GM12878 (cell line): ENCODE results near the gene DOCK2. TPM values are rescaled to one million over a fixed set of nuclear protein-coding genes. Genes with fewer than 3 reads are reported as not detected.

Experiments
- ATAC-seq: fragments of 200-7000 bp; cut with Tn5 transposase; 3 replicates; pipeline ENCODE4 v1.9.1; 2020; ENCODE audit warnings: mild to moderate bottlenecking, moderate library complexity
- BruUV-seq: library from RNA; stranded (reverse); fragments of 400-500 nt; replicated peaks from 2 replicates; lab custom pipeline; 2021; lab: Mats Ljungman, UMichigan
- CTCF ChIA-PET: fragments of 300-600 bp; sonication (Branson Sonifier 250); formaldehyde crosslinking; extraction: SDS; loops from one replicate; lab custom pipeline; 2021; ENCODE audit warnings: inconsistent platforms; lab: Yijun Ruan, JAX
- POLR2A ChIA-PET: fragments of 350-600 bp; formaldehyde crosslinking; extraction: SDS; loops from one replicate; lab custom pipeline; 2021; ENCODE audit warnings: inconsistent platforms; lab: Charles Lee
- RAD21 ChIA-PET: fragments of 300-600 bp; sonication (Branson Sonifier 250); formaldehyde crosslinking; loops from one replicate; lab custom pipeline; 2023; ENCODE audit warnings: antibody characterized with exemption; ENCODE audit not compliant: unreplicated experiment; lab: Charles Lee
- SMC1A ChIA-PET: fragments of 300-600 bp; sonication (Branson Sonifier 250); formaldehyde crosslinking; loops from one replicate; lab custom pipeline; 2023; ENCODE audit not compliant: unreplicated experiment, uncharacterized antibody; lab: Charles Lee
- DNase-seq: peaks from one replicate; pipeline ENCODE4 v3.0.0-alpha.2; 2011; ENCODE audit warnings: low read depth, low spot score
- FAIRE-seq: peaks from 3 replicates; lab custom pipeline; 2011; peaks lifted over from hg19 to GRCh38; lab: Jason Lieb, UNC
- H2AFZ ChIP-seq: 2 replicates; pipeline ENCODE4 v1.6.0; 2011; ENCODE audit warnings: low read depth, low read length, control low read depth; ENCODE audit not compliant: control insufficient read depth
- H3K27ac ChIP-seq: 2 replicates; pipeline ENCODE4 v1.5.1; 2011; ENCODE audit warnings: control low read depth; ENCODE audit not compliant: control insufficient read depth, insufficient read depth
- H3K27me3 ChIP-seq, 2 experiments: replicated peaks in 1 of 2; 2 replicates each; pipeline versions ENCODE4 v1.6.0 to v1.6.1; 2011; ENCODE audit warnings: low read length in 1 of 2; ENCODE audit not compliant: control insufficient read depth in 2 of 2, insufficient read depth in 2 of 2
- H3K36me3 ChIP-seq, 2 experiments: 2 replicates each; pipeline ENCODE4 v1.5.1; 2011; ENCODE audit warnings: low read length in 1 of 2; ENCODE audit not compliant: control insufficient read depth in 2 of 2, insufficient read depth in 2 of 2
- H3K4me1 ChIP-seq: 2 replicates; pipeline ENCODE4 v1.6.1; 2011; ENCODE audit warnings: mild to moderate bottlenecking, low read length, moderate library complexity, mixed read lengths; ENCODE audit not compliant: control insufficient read depth, insufficient read depth
- H3K4me2 ChIP-seq: 2 replicates; pipeline ENCODE4 v1.6.0; 2011; ENCODE audit warnings: control low read depth; ENCODE audit not compliant: control insufficient read depth, insufficient read depth
- H3K4me3 ChIP-seq: fragments of 200-600 bp; sonication (generic); 2 replicates; pipeline ENCODE4 v1.5.1; 2016
- H3K79me2 ChIP-seq: 2 replicates; pipeline ENCODE4 v1.6.0; 2011; ENCODE audit warnings: low read length; ENCODE audit not compliant: control insufficient read depth, insufficient read depth
- H3K9ac ChIP-seq: 2 replicates; pipeline ENCODE4 v1.8.0; 2011; ENCODE audit warnings: low read length, control low read depth, mixed read lengths; ENCODE audit not compliant: control insufficient read depth, insufficient read depth
- H3K9me3 ChIP-seq: replicated peaks from 3 replicates; pipeline ENCODE4 v1.5.1; 2011; ENCODE audit warnings: mild to moderate bottlenecking, low read length; ENCODE audit not compliant: control insufficient read depth, insufficient read depth
- H4K20me1 ChIP-seq: 2 replicates; pipeline ENCODE4 v1.6.0; 2011; ENCODE audit not compliant: control insufficient read depth, insufficient read depth
- CUX1 ChIP-seq: IDR thresholded peaks from 2 replicates; pipeline ENCODE4 v1.6.1; 2012; ENCODE audit warnings: improper control_type of control experiment, low read depth, low read length; ENCODE audit not compliant: insufficient replicate concordance
- EED ChIP-seq: sonication (generic); IDR thresholded peaks from 2 replicates; pipeline ENCODE4 v1.6.1; 2016; ENCODE audit warnings: antibody characterized with exemption, low read depth
- GATAD2B ChIP-seq: fragments of 450-650 bp; conservative IDR thresholded peaks from 2 replicates; pipeline ENCODE4 v1.6.1; 2017; ENCODE audit warnings: low read depth, mild to moderate bottlenecking, moderate library complexity
- IRF3 ChIP-seq: fragments of 450-650 bp; IDR thresholded peaks from 2 replicates; pipeline ENCODE4 v1.6.1; 2014; ENCODE audit warnings: mild to moderate bottlenecking
- POU2F2 ChIP-seq: IDR thresholded peaks from 3 replicates; pipeline ENCODE4 v1.6.1; 2011; ENCODE audit warnings: low read depth, mild to moderate bottlenecking, low read length, borderline replicate concordance
- RCOR1 ChIP-seq: conservative IDR thresholded peaks from 2 replicates; pipeline ENCODE4 v1.6.1; 2012; ENCODE audit warnings: low read depth, low read length, improper control_type of control experiment
- SUPT20H ChIP-seq: IDR thresholded peaks from 2 replicates; pipeline ENCODE4 v1.6.1; 2011; ENCODE audit warnings: low read depth, mild to moderate bottlenecking, low read length, moderate library complexity, borderline replicate concordance; ENCODE audit not compliant: control insufficient read depth
- SUZ12 ChIP-seq: fragments of 200-600 bp; sonication (generic); IDR thresholded peaks from one replicate; pipeline ENCODE4 v1.6.1; 2018; ENCODE audit warnings: antibody characterized with exemption, mild to moderate bottlenecking; ENCODE audit not compliant: unreplicated experiment
- ZNF207 ChIP-seq: fragments of 450-650 bp; IDR thresholded peaks from 2 replicates; pipeline ENCODE4 v1.6.1; 2014; ENCODE audit warnings: antibody characterized with exemption, mild to moderate bottlenecking, borderline replicate concordance
- ZNF24 ChIP-seq: fragments of 450-650 bp; IDR thresholded peaks from 2 replicates; pipeline ENCODE4 v1.6.1; 2017; ENCODE audit warnings: antibody characterized with exemption, mild to moderate bottlenecking
- WGBS: methylation state at CpG from one replicate; pipeline ENCODE4 v1.1.6; 2016; ENCODE audit warnings: low lambda C conversion rate; ENCODE audit not compliant: insufficient replicate concordance, insufficient coverage; ENCODE audit errors: missing lambda C conversion rate; 5-methylcytosine and 5-hydroxymethylcytosine counted together
- in situ Hi-C: fragments of 300-500 bp; cut with MboI; formaldehyde crosslinking; loops from 9 replicates; pipeline ENCODE4 v1.14.3; 2018; ENCODE audit warnings: mixed read lengths
- intact Hi-C: fragments of 100-400 bp; cut with micrococcal nuclease; formaldehyde crosslinking; loops from one replicate; pipeline ENCODE4 v1.14.2; 2022; ENCODE audit not compliant: unreplicated experiment
- polyA plus RNA-seq, 11 experiments: library from polyadenylated mRNA; depleted of rRNA in 4 of 11; unstranded in 6 of 11; stranded (reverse) in 5 of 11; fragments of >200 nt; fragmentation: Nextera tagmentation in 4 of 11; fragmentation: Illumina TruSeq in 1 of 11; extraction: Ambion mirVana in 4 of 11; extraction: Trizol in 1 of 11; gene quantifications; 1 replicate in 1 of 11; 2 replicates in 10 of 11; pipeline versions ENCODE4 v1.2.1 to v1.2.3, GENCODE V29; 2011 to 2016; ENCODE audit warnings: inconsistent platforms in 2 of 11, missing spikeins in 2 of 11, low read depth in 1 of 11
- total RNA-seq, 4 experiments: library from RNA; depleted of rRNA in 3 of 4; stranded (reverse); fragments of >200 nt in 3 of 4; fragmentation: Illumina TruSeq in 1 of 4; extraction: Trizol in 1 of 4; gene quantifications; 2 replicates each; pipeline versions ENCODE4 v1.2.1 to v1.2.3, GENCODE V29; 2013 to 2021

The DOCK2 gene
- total and polyA plus RNA-seq, 10 of the 15 experiments (the other 5 are each of a cell fraction or from before 2014, with no cell fraction given): 34.2 to 192 (median 118) TPM

GRCh38 chr5:169991115-169991869 lies 354.2 kb downstream of the DOCK2 start:
- H3K9me3 ChIP-seq: no peaks in the 10 kb centered on the region
- RAD21 ChIA-PET: no interaction called here
- SMC1A ChIA-PET: interaction anchor here (1.0 kb wide), 1 partner anchor 269 kb away, joined by 3 read pairs; no protein-coding TSS in a partner anchor
- WGBS: 96% methylated on average over 8 of the region's 8 CpGs
- ATAC-seq: no peak
- no peaks in the 10 kb centered on the region for H4K20me1 ChIP-seq
- TF ChIP-seq POU2F2 (no peak), CUX1 (no peak), SUZ12 (no peak), RCOR1 (no peak), EED (no peak), ZNF207 (no peak), SUPT20H (no peak), ZNF24 (no peak), GATAD2B (no peak), IRF3 (no peak)
- no peaks in the 10 kb centered on the region for H3K79me2 ChIP-seq
- intact Hi-C loops (no loop called here), in situ Hi-C loops (no loop called here)
- H3K4me2 ChIP-seq: no peak overlapping the region
- POLR2A ChIA-PET: no interaction called here
- FAIRE-seq: no peak
- DNase-seq: no peak
- H3K4me1 ChIP-seq: no peaks in the 10 kb centered on the region
- no peak overlapping the region for H3K27ac ChIP-seq
- no peak overlapping the region for H2AFZ ChIP-seq
- H3K4me3 ChIP-seq: no peak overlapping the region
- no TSS peak for BruUV-seq
- peaks cover 14 to 31% of the 10 kb centered on the region in 2 experiments for H3K36me3 ChIP-seq
- H3K27me3 ChIP-seq: no peaks in the 10 kb centered on the region
- CTCF ChIA-PET: interaction anchor here (1.0 kb wide), 1 partner anchor 11 kb away, joined by 4 read pairs; the partner anchor contains the start of gene INSYN2B
- no peak overlapping the region for H3K9ac ChIP-seq
